Subcutaneous abdominal adipose tissue (tissue), 5 donors: ENCODE measurements around the gene ZC3H18.

Experiments
- H3K27ac ChIP-seq: one replicate; pipeline ENCODE4 v1.7.0; 2013; ENCODE audit warnings: low read depth, mild to moderate bottlenecking, inconsistent platforms, low read length, moderate library complexity
- H3K27me3 ChIP-seq, 5 donors: one replicate each; pipeline ENCODE4 v1.7.0; 2013; ENCODE audit warnings: low read length in 5 of 5, inconsistent platforms in 1 of 5; ENCODE audit not compliant: control insufficient read depth in 5 of 5, insufficient read depth in 4 of 5
- H3K36me3 ChIP-seq, 5 donors: one replicate each; pipeline ENCODE4 v1.7.0; 2013; ENCODE audit warnings: low read length in 5 of 5; ENCODE audit not compliant: control insufficient read depth in 5 of 5, insufficient read depth in 5 of 5
- H3K4me1 ChIP-seq, 5 donors: one replicate each; pipeline ENCODE4 v1.7.0; 2013; ENCODE audit warnings: low read length in 5 of 5, mild to moderate bottlenecking in 3 of 5, moderate library complexity in 1 of 5; ENCODE audit not compliant: control insufficient read depth in 5 of 5, insufficient read depth in 5 of 5
- H3K4me3 ChIP-seq, 5 donors: one replicate each; pipeline ENCODE4 v1.7.0; 2013; ENCODE audit warnings: low read length in 5 of 5, low read depth in 1 of 5
- H3K9ac ChIP-seq, 5 donors: one replicate each; pipeline ENCODE4 v1.7.0; 2013; ENCODE audit warnings: low read length in 5 of 5, mild to moderate bottlenecking in 4 of 5, moderate library complexity in 3 of 5
- H3K9me3 ChIP-seq, 5 donors: one replicate each; pipeline ENCODE4 v1.7.0; 2013; ENCODE audit warnings: low read length in 5 of 5; ENCODE audit not compliant: control insufficient read depth in 5 of 5
- donor health status: healthy.
- donor health status: healthy.
- donor health status: healthy.
- donor health status: healthy.
- donor health status: healthy.

ZC3H18 gene

GRCh38 chr16:88548985-88549384 is 21.2 kb upstream of the ZC3H18 start:
- Histone ChIP-seq H3K9me3 (peaks cover 2 to 7% (median 3%) of the 10 kb centered on the region in 5 donors), H3K4me1 (peaks cover 0 to 11% (median 9%) of the 10 kb centered on the region in 5 donors), H3K4me3 (no peak overlapping the region), H3K27me3 (peaks cover 8 to 22% (median 12%) of the 10 kb centered on the region in 5 donors), H3K9ac (no peak overlapping the region), H3K27ac (no peak overlapping the region), H3K36me3 (no peaks in the 10 kb centered on the region)

GRCh38 chr16:88549671-88550245 is 20.4 kb upstream of the ZC3H18 start:
- peaks cover 10 to 27% (median 16%) of the 10 kb centered on the region in 5 donors for H3K27me3 ChIP-seq
- no peak overlapping the region for H3K9ac ChIP-seq
- no peaks in the 10 kb centered on the region for H3K36me3 ChIP-seq
- H3K4me3 ChIP-seq, result no peak overlapping the region
- H3K27ac ChIP-seq, result no peak overlapping the region
- peaks cover 0 to 11% (median 9%) of the 10 kb centered on the region in 5 donors for H3K4me1 ChIP-seq
- peaks cover 0 to 3% (median 0%) of the 10 kb centered on the region in 5 donors for H3K9me3 ChIP-seq

- Histone ChIP-seq H3K9me3 (no peaks in the 10 kb centered on the region), H3K4me3 (no peak overlapping the region), H3K4me1 (peaks cover 0 to 11% (median 9%) of the 10 kb centered on the region in 5 donors), H3K9ac (no peak overlapping the region), H3K27ac (no peak overlapping the region), H3K36me3 (no peaks in the 10 kb centered on the region), H3K27me3 (peaks cover 13 to 30% (median 16%) of the 10 kb centered on the region in 5 donors)
Observed at GRCh38 chr16:88550246-88550661, 19.9 kb upstream of the ZC3H18 start.

GRCh38 chr16:88552166-88552565 is 18.0 kb upstream of the ZC3H18 start:
- Histone ChIP-seq H3K4me1 (peaks cover 0 to 11% (median 9%) of the 10 kb centered on the region in 5 donors), H3K36me3 (no peaks in the 10 kb centered on the region), H3K27me3 (peaks cover 7 to 24% (median 16%) of the 10 kb centered on the region in 5 donors), H3K27ac (no peak overlapping the region), H3K9me3 (no peaks in the 10 kb centered on the region), H3K4me3 (no peak overlapping the region), H3K9ac (no peak overlapping the region)

GRCh38 chr16:88552815-88553214 is 17.4 kb upstream of the ZC3H18 start:
- Histone ChIP-seq H3K36me3 (no peaks in the 10 kb centered on the region), H3K9ac (no peak overlapping the region), H3K4me3 (no peak overlapping the region), H3K27ac (no peak overlapping the region), H3K4me1 (peaks cover 0 to 11% (median 9%) of the 10 kb centered on the region in 5 donors), H3K27me3 (peaks cover 11 to 29% (median 21%) of the 10 kb centered on the region in 5 donors), H3K9me3 (no peaks in the 10 kb centered on the region)

- Histone ChIP-seq H3K9ac (no peak overlapping the region), H3K27me3 (peaks cover 7 to 27% (median 25%) of the 10 kb centered on the region in 5 donors), H3K27ac (no peak overlapping the region), H3K4me3 (no peak overlapping the region), H3K4me1 (peaks cover 0 to 13% (median 10%) of the 10 kb centered on the region in 5 donors), H3K9me3 (no peaks in the 10 kb centered on the region), H3K36me3 (no peaks in the 10 kb centered on the region)
Observed at GRCh38 chr16:88553739-88554138, 16.5 kb upstream of the ZC3H18 start.

GRCh38 chr16:88554711-88555264 is 15.4 kb upstream of the ZC3H18 start:
- Histone ChIP-seq H3K36me3 (no peaks in the 10 kb centered on the region), H3K9ac (no peak overlapping the region), H3K27me3 (peaks cover 7 to 28% (median 26%) of the 10 kb centered on the region in 5 donors), H3K4me1 (peaks cover 0 to 16% (median 15%) of the 10 kb centered on the region in 5 donors), H3K4me3 (no peak overlapping the region), H3K9me3 (no peaks in the 10 kb centered on the region), H3K27ac (no peak overlapping the region)

- no peaks in the 10 kb centered on the region for H3K36me3 ChIP-seq
- H3K4me1 ChIP-seq, result peaks cover 0 to 8% (median 6%) of the 10 kb centered on the region in 5 donors
- no peak overlapping the region for H3K4me3 ChIP-seq
- no peak overlapping the region for H3K27ac ChIP-seq
- peaks cover 7 to 29% (median 28%) of the 10 kb centered on the region in 5 donors for H3K27me3 ChIP-seq
- no peak overlapping the region for H3K9ac ChIP-seq
- H3K9me3 ChIP-seq, result no peaks in the 10 kb centered on the region
Observed at GRCh38 chr16:88556294-88556988, 13.8 kb upstream of the ZC3H18 start.

- H3K4me1 ChIP-seq, result peaks cover 0 to 12% (median 12%) of the 10 kb centered on the region in 5 donors
- H3K27ac ChIP-seq, result no peak overlapping the region
- no peaks in the 10 kb centered on the region for H3K9me3 ChIP-seq
- H3K4me3 ChIP-seq, result no peak overlapping the region
- no peaks in the 10 kb centered on the region for H3K36me3 ChIP-seq
- no peak overlapping the region for H3K9ac ChIP-seq
- peaks cover 7 to 29% (median 22%) of the 10 kb centered on the region in 5 donors for H3K27me3 ChIP-seq
Observed at GRCh38 chr16:88558457-88559442, 11.5 kb upstream of the ZC3H18 start.
